Measurements from ENCODE around the gene PFDN6.

PFDN6 gene

DNA sequence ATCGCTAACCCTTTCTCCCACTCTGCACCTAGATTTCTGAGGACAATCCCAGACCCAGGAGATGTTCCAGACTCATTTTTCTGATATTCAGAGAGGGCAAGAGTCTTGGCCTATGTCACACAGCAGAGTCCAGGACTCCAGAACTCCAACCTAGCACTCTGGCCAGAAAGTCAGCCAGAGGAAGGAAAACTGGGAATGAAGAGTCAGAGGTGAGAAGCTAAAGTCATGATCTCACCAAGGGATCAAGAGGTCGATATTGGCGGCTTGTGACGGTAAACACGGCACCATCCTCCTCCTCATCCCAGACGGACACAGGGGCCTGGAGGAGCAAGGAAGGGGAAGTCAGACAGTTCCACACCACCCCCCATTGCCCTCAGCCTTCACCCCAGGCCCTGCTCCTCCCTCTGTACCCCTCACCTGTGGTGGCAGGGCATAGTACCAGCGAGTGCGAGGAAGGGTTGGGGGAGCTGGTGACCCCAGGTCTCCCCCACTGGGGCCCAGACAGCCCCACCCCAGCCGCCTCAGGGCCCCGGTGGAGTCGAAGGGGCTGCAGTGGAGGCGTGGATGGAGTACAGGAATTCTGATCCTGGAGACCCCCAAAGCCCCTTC, 7.5 kb downstream of the PFDN6 start:
- no peak for DNase-seq

DNA sequence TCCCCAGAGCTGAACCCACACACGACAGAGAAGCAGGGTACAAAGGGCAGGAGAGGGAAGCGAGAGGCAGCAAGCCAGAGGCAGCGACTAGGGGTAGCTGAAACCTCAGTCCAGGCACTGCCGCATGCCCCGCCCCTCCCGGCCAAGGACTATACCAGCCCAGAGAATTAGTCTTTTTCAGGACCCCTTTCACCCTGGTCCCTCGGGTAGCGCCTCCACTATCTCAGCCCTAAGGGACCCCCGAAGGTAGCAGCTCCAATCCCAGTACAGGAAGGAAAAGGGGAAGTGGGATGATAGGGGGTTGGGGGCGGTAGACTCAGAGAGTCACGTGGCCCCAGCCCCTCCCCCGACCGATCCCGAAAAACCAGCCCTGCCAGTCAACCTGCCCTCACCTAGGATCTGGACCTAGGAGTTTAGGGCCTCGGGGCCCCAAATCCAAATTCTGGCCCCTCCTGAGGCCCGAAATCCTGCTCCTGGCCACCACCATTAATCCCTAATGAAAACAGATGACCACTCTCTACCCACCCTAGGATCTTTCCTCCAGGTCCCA, 8.1 kb downstream of the PFDN6 start:
- no peak for DNase-seq

- peak; percentile 42 for DNase-seq
These were observed 8.8 kb downstream of the PFDN6 start for GRCh38 chr6:33297956-33298772.

DNA sequence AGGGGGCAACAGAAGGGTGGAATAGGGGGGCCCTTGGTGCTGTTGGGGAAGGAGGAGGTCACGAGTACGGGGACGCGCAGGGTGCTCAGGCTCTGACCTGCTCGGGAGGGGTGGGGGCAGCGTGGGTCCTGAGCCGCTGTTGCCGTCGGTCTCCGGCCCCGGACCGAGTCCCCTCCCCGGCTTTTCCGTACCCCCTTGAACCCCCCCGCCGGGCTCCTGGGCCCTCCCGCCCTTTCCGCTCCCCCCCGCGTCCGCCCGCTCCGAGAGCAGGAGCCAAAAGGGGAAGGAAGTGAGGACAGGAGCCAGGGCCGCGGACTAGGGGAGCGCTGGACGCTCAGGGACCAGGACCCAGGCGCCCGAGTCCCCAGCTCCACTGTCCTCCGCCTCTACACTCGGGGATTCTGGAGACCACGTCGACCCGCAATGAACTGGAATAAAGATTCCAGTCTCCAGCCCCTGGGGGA, 9.4 kb downstream of the PFDN6 start, which contains the start of gene RGL2:
Gene RGL2, minus strand, starts transcription at position 170 of the 464 bp plus-strand sequence. CDS start 332 bp downstream, outside the sequence.
- peak; percentile 62 for DNase-seq

DNA sequence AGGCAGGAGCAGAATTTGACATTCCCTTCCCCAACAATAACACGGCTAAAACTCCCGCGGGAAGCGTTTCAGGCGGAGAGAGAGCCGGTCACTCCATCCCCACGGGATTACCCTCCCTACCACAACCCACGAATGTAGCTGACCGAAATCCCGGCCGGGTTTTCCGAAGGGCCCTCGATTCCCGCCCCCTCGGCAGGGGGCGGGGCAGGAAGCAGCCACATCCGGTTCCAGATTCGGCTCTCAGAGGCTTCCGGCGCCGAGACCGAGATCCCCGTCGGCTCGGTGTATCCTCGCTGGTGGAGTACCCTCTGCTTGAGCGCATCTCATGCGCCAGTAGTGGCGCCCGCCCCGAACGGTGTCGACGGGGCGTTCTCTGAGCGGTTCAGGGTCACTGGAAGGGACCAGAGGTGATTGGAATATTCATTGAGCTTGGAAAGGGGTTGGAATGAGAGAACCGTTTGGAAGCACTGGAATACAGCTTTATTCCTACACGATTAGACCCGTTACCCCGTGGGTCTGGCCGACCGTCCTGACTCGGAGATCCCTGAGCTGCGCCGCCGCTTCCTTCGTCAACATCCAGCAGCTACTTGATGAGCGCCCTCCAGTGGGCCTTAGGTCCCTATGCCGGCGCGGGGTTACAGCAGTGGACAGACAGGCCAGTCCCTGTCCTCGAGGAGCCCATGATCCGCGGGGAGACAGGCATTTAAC, 10.0 kb downstream of the PFDN6 start:
- DNase-seq, result peak; percentile 94

DNA sequence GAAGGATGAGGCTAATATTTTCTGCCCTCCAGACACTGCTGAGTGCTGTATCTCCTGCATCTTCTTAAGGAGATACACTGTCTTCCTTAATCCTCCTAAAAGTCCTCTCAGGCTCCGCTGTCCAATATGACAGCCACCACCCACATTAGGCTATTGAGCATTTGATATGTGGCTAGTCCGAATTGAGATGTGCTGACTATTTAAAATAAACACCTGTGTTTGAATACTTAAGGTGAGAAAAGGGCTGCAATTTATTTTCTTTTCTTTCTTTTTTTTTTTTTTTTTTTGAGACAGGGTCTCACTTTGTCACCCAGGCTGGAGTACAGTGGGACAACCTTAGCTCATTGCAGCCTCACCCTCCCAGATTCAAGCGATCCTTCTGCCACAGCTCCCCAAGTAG, 12.5 kb downstream of the PFDN6 start:
- DNase-seq, result no peak

DNA sequence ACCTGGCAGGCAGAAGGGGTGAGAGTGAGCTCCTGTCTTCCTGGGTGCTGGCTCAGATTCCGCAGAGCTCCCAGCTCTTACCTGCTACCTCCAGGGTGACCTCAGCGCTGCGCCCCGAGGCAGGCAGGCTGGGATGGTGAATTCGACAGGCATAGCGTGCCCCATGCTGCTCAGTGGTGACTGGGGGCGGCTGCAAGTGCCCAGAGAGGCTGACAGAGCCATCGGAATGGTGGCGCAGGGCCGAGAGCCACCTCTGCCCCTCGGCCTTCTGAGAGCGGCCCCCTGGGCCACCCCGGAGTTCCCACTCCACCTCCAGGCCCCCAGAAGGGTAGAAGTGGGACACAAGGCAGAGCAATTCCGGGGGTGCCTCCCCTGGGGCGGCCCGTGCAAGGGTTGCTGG, 14.8 kb downstream of the PFDN6 start:
- no peak for DNase-seq

- DNase-seq, result no peak
These were observed 15.7 kb downstream of the PFDN6 start for GRCh38 chr6:33305052-33305451.

GRCh38 chr6:33306356-33306755, 17.0 kb downstream of the PFDN6 start:
- DNase-seq, result no peak

- DNase-seq, result peak; percentile 82
These were observed 23.1 kb downstream of the PFDN6 start for GRCh38 chr6:33312361-33313104.

DNA sequence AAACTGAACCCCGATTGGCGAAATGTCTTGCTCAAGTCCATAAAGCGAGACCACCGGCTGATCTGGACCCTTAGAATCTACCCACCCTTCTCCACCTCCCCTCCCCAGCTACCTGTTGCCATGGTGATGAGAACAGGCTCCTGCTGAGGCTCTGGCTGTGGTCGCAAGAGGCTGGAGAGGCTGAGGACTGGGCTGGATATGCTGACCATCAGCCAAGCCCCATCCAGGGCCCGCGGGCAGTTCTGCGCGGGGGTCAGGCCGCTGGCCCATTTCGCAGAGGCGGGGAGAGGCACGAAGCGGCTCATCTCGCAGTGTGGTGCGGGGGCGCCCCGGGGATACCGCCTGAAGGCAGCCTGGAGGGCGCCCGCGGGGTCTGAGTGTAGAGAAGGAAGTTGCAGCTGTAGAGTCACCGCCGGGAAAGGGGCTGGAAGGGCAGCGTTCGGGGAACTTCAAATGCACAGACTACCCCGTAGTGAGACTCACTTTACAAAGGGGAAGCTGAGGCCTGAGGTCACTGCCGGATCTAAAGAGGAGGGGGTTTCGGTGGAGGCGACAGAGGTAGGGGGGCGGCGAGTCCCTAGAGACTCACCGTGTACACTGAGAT, 23.8 kb downstream of the PFDN6 start:
- peak; percentile 65 for DNase-seq

DNA sequence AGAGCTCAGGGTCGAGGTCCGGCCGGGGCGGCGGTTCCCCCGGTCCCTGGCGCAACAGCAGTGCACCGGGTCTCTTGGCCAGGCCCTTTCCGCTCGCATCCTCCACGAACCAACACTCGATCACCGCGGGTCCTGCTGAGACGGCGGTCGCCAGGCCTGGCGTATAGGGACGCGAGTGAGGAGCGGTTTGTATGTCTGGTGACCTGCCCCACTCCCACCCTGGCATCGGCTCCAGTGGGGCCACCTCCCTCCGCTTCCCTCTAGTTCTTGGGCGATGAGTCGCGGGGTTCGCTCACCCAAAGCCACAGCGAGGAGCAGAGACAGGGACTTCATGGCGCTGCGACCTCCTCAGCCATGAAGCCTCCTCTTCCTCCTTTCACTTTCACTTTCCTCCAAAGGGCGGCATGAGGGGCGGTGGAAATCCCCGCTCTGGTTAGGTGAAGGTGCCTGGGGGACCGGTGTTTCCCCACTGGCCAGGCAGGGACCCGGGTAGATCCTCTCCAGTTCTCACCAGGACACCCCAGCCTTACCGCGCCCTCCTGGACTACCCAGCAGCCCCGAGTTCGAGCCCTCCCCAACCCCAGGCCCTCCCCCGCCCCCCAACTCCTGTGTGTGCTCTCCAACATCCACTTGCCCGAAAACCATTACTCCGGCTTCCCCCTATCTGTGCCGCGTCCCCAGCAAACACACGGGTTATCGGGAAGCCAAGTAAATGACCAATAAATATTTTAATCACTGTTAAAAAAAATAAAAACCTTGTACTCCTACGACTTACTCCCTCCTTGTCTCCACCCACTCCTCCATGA, 24.5 kb downstream of the PFDN6 start, which contains the start of gene TAPBP:
Gene TAPBP, minus strand, starts transcription at position 370 of the 806 bp plus-strand sequence. Its CDS starts 37 bp downstream, at position 333.
- peak; percentile 83 for DNase-seq

- DNase-seq, result peak; percentile 67
These were observed 25.1 kb downstream of the PFDN6 start for GRCh38 chr6:33314515-33314942.

- no peak for DNase-seq
These were observed 25.8 kb downstream of the PFDN6 start for GRCh38 chr6:33314943-33315792.

DNA sequence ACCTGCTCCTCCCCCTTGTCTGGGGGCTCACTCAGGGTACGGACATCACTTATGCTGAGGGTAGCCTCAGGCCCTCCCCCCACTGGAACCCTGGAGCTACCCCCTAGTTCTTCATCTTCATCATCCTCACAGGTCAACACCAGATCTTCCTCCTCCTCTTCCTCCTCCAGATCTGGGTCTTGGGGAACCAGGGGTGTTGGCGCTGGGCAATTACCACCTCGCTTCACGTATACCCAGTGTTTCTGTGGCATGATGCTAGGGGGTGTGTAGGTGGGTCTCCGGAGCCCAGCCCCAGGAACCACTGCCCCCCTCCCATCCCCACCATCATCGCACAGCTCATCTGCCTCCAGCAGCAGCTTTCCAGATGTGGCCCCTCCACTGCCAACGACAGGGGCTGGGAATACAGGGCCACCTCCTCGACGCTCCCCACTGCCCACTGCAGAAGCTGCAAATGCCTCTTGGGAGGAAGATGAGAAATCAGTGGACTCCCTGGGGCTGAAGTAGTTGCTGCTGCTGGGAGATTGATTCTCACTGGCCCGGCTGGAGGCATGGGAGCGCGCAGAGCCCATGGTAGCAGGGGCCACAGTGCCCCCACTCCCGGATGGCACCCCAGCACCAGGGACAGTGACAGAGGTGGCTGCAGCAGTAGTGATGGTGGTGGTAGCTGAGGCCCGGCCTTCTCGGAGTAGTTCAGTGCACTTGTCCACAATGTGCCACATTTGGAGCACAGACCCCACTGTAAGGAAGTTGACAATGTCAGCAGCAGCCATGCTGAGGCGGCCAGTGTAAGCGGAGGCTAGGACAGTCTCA, 26.6 kb downstream of the PFDN6 start:
- no peak for DNase-seq

DNA sequence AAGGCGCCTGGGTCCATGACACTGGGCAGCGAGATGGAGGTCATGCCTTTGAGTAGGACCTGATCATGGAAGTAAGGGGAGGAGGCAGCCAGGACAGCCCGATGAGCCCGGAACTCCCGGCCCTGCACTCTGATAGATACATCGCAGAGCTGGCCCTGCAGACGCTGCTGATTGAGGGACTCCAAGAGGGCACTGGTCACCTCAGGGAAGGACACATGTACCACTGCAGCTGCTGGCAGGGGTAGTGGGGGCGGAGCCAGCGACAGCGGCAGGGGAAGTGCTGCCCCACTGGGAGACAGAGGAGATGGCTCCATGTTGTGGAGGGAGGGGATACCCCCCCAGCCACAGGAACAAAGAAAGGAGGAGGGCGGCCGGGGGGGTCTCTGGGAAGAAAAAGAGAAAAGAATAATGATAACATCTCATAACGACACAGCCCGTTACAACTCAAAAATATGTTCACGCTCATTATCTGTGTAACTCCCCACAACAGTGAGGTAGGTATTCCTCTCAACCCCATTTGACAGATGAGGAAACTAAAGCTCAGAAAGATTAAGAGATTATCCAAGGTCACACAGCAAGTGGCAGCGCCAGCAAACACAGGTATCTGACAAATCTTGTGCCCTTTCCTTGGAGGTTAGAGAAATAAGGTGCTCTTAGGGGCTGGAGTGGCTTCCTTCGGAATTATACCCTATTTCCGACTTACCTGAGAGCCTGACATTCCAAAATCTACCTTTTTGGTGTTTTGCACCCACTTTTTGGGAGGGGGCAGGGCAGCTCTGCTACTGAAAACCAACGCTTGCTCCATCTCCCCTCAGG, 27.4 kb downstream of the PFDN6 start:
- DNase-seq, result no peak

DNA sequence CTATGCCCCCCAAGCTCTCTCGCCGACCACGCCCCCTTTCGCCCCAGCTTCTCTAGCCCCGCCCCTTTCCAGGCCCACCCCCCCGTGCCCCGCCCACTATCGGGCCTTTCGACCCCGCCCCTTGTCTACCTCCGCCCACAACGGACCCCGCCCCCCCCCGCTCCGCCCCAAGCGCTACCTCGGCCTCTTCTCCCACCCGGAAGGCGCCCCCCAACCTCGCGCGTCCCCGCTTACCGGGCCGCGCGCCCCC, 27.9 kb downstream of the PFDN6 start:
- DNase-seq, result no peak

DNA sequence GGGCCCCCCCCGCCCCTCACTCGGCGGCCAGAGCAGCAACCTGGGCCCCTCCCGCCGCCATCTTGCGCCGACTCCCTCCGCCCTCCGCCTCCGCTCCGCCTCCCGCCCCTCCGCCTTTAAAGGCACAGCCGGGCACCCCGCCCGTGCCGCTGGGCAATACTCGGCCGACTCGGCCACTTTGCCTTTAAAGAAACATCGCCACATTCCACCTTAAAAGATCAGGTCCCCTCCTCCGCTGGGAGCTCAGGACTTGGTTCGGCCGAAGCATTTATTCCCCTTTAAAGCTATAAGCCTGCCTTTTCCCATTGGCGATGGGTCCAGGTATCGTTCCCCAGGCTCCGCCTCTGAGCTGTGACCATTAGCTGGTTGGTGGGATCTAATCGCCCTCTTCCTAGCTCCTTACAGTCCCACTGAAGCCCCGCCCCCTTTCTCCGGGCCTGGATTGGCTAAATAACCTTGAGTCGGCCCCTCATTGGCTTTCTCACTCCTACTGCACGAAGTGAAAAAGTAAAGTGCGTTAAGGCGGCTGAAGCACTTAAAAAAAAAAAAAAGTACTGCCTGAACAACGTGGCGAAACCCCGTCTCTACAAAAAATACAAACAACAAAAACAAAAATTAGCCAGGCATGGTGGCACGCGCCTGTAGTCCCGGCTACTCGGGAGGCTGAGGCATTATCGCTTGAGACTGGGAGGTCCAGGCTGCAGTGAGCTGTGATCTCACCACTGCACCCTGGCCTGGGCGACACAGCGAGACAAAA, 28.4 kb downstream of the PFDN6 start, which contains the start of gene ZBTB22:
Gene ZBTB22, minus strand, starts transcription at position 76 of the 757 bp plus-strand sequence. CDS start 828 bp downstream, outside the sequence.
- peak; percentile 96 for DNase-seq

Measured in stimulated activated CD4-positive, alpha-beta T cell treated with anti-CD3 and anti-CD28 coated beads, Interleukin-4, amount 100 ng/mL, for 1 hour (primary cell).